ENCODE measurements around the gene CLIP2.
"Not testable (repeated sequence)": the region's sequence is repeated elsewhere in the genome, so short reads cannot be mapped to it uniquely, and the experiment has no call there.

CLIP2 gene

GRCh38 chr7:74372511-74373111, 83.4 kb downstream of the CLIP2 start:
- DNase-seq (ENCODE audit: low read depth), result no peak

- DNase-seq (ENCODE audit: low read depth), result no peak
Observed at GRCh38 chr7:74373536-74373935, 84.3 kb downstream of the CLIP2 start.

GRCh38 chr7:74375726-74376220, 86.6 kb downstream of the CLIP2 start:
- no peak for DNase-seq (ENCODE audit: low read depth)

- DNase-seq (ENCODE audit: low read depth), result no peak
Observed at GRCh38 chr7:74376256-74377036, 87.2 kb downstream of the CLIP2 start.

- no peak for DNase-seq (ENCODE audit: low read depth)
Observed at GRCh38 chr7:74379938-74380337, 90.7 kb downstream of the CLIP2 start.

GRCh38 chr7:74380720-74381119, 91.5 kb downstream of the CLIP2 start:
- DNase-seq (ENCODE audit: low read depth), result no peak

GRCh38 chr7:74384086-74384485, 94.9 kb downstream of the CLIP2 start:
- DNase-seq (ENCODE audit: low read depth), result not testable (repeated sequence)

- DNase-seq (ENCODE audit: low read depth), result not testable (repeated sequence)
Observed at GRCh38 chr7:74384854-74385253, 95.6 kb downstream of the CLIP2 start.

GRCh38 chr7:74387606-74388005, 98.4 kb downstream of the CLIP2 start:
- no peak for DNase-seq (ENCODE audit: low read depth)

GRCh38 chr7:74388880-74389415, 99.7 kb downstream of the CLIP2 start:
- no peak for DNase-seq (ENCODE audit: low read depth)

- not testable (repeated sequence) for DNase-seq (ENCODE audit: low read depth)
Observed at GRCh38 chr7:74393722-74394121, 104.5 kb downstream of the CLIP2 start.

- DNase-seq (ENCODE audit: low read depth), result not testable (repeated sequence)
Observed at GRCh38 chr7:74394601-74395000, 105.4 kb downstream of the CLIP2 start.

GRCh38 chr7:74395745-74396311, 106.6 kb downstream of the CLIP2 start:
- DNase-seq (ENCODE audit: low read depth), result no peak

- no peak for DNase-seq (ENCODE audit: low read depth)
Observed at GRCh38 chr7:74396993-74397392, 107.8 kb downstream of the CLIP2 start.

- no peak for DNase-seq (ENCODE audit: low read depth)
Observed at GRCh38 chr7:74398426-74398825, 109.2 kb downstream of the CLIP2 start.

- no peak for DNase-seq (ENCODE audit: low read depth)
Observed at GRCh38 chr7:74399006-74399405, 109.8 kb downstream of the CLIP2 start.

GRCh38 chr7:74400420-74401136, 111.4 kb downstream of the CLIP2 start:
- DNase-seq (ENCODE audit: low read depth), result no peak

- peak; percentile 50 for DNase-seq (ENCODE audit: low read depth)
Observed at GRCh38 chr7:74401137-74401859, 112.1 kb downstream of the CLIP2 start.

GRCh38 chr7:74402668-74403067, 113.5 kb downstream of the CLIP2 start:
- DNase-seq (ENCODE audit: low read depth), result not testable (repeated sequence)

GRCh38 chr7:74403521-74404387, 114.5 kb downstream of the CLIP2 start:
- DNase-seq (ENCODE audit: low read depth), result no peak

- DNase-seq (ENCODE audit: low read depth), result no peak
Observed at GRCh38 chr7:74404388-74404700, 115.1 kb downstream of the CLIP2 start.

Data from activated T-cell treated with anti-CD3 and anti-CD28 coated beads for 24 hours (primary cell).